ENCODE results near the gene DYNLL1. TPM values are rescaled to one million over a fixed set of nuclear protein-coding genes. Genes with fewer than 3 reads are reported as not detected.
"Not testable (repeated sequence)": the region's sequence is repeated elsewhere in the genome, so short reads cannot be mapped to it uniquely, and the experiment has no call there.

DYNLL1 gene
- total RNA-seq, 1 donor from 2014 or later, result 392 TPM

- TF ChIP-seq, protein P1, sequence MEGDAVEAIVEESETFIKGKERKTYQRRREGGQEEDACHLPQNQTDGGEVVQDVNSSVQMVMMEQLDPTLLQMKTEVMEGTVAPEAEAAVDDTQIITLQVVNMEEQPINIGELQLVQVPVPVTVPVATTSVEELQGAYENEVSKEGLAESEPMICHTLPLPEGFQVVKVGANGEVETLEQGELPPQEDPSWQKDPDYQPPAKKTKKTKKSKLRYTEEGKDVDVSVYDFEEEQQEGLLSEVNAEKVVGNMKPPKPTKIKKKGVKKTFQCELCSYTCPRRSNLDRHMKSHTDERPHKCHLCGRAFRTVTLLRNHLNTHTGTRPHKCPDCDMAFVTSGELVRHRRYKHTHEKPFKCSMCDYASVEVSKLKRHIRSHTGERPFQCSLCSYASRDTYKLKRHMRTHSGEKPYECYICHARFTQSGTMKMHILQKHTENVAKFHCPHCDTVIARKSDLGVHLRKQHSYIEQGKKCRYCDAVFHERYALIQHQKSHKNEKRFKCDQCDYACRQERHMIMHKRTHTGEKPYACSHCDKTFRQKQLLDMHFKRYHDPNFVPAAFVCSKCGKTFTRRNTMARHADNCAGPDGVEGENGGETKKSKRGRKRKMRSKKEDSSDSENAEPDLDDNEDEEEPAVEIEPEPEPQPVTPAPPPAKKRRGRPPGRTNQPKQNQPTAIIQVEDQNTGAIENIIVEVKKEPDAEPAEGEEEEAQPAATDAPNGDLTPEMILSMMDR (IDR thresholded peaks at IDR 0.05; ENCODE audit: unreplicated experiment), result no peak
- no peak for DNase-seq (ENCODE audit: low spot score)
- peaks cover 24% of the 10 kb centered on the region for H3K36me3 Mint-ChIP-seq (ENCODE audit: low read depth, unreplicated experiment)
- no peak overlapping the region for H3K4me3 Mint-ChIP-seq (ENCODE audit: unreplicated experiment)
- no peaks in the 10 kb centered on the region for H3K27me3 Mint-ChIP-seq (ENCODE audit: unreplicated experiment)
- no peak overlapping the region for H3K27ac Mint-ChIP-seq (ENCODE audit: unreplicated experiment)
- no peaks in the 10 kb centered on the region for H3K9me3 Mint-ChIP-seq (ENCODE audit: unreplicated experiment)
- no peaks in the 10 kb centered on the region for H3K4me1 Mint-ChIP-seq (ENCODE audit: unreplicated experiment)
These were observed 18.1 kb downstream of the DYNLL1 start for GRCh38 chr12:120514002-120514401.

DNA sequence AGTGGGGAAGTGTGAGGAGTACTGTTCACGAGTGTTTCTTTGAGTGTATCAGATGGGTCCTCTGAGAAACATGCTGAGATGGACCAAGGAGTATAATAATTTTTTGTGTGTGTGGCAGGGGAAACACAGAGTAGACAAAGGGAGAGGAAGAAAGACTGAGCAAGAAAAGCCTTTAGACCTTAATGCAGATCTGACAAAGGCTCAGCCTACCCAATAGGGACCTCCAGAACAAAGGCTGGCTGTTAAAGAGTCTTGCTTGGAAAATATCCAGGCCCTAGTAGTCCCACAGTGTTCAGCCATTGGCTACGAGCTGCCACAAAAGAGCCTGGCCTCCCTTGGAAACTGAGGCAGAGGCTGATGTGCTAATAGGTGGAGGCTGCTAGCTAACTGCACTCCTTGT lies 19.6 kb downstream of the DYNLL1 start:
- no peaks in the 10 kb centered on the region for H3K27me3 Mint-ChIP-seq (ENCODE audit: unreplicated experiment)
- H3K4me1 Mint-ChIP-seq (ENCODE audit: unreplicated experiment), result no peaks in the 10 kb centered on the region
- no peak for DNase-seq (ENCODE audit: low spot score)
- H3K9me3 Mint-ChIP-seq (ENCODE audit: unreplicated experiment), result no peaks in the 10 kb centered on the region
- peak overlapping the region; percentile 24 for H3K4me3 Mint-ChIP-seq (ENCODE audit: unreplicated experiment)
- TF ChIP-seq, protein P1 (IDR thresholded peaks at IDR 0.05; ENCODE audit: unreplicated experiment), result no peak
- peaks cover 15% of the 10 kb centered on the region for H3K36me3 Mint-ChIP-seq (ENCODE audit: low read depth, unreplicated experiment)
- no peak overlapping the region for H3K27ac Mint-ChIP-seq (ENCODE audit: unreplicated experiment)

DNA sequence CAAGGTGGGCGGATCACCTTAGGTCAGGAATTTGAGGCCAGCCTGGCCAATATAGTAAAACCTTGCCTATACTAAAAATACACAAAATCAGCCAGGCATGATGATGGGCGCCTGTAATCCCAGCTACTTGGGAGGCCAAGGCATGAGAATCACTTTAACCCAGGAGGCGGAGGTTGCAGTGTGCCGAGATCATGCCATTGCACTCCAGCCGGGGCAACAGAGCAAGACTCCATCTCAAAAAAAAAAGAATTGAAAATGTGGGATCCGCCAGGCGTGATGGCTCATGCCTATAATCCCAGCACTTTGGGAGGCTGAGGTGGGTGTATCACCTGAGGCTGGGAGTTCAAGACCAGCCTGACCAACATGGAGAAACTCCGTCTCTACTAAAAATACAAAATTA lies 23.4 kb downstream of the DYNLL1 start:
- H3K27ac Mint-ChIP-seq (ENCODE audit: unreplicated experiment); H3K4me3 Mint-ChIP-seq (ENCODE audit: unreplicated experiment); DNase-seq (ENCODE audit: low spot score); H3K4me1 Mint-ChIP-seq (ENCODE audit: unreplicated experiment); H3K27me3 Mint-ChIP-seq (ENCODE audit: unreplicated experiment); H3K9me3 Mint-ChIP-seq (ENCODE audit: unreplicated experiment): not testable (repeated sequence)
- H3K36me3 Mint-ChIP-seq (ENCODE audit: low read depth, unreplicated experiment), result peaks cover 10% of the 10 kb centered on the region

DNA sequence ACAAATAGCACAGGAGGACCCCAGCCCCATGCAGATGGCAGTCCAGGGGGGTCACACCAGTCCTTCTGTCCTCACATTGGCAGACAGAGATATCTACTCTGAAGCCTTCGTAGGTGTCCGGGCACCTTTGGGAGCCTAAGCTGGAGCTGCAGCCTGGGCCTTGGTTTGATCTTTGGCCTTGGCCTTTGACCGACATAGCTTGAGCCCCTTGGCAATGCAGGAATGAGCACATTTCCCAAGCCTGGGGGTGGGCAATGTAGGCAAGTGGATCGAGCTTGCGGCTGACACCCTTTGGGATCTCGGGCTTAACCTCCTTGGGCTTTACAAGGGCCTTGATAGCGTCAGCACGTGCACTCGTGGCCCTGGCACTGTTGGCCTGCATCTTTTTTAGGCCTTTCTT lies 26.7 kb downstream of the DYNLL1 start:
- TF ChIP-seq, protein P1 (IDR thresholded peaks at IDR 0.05; ENCODE audit: unreplicated experiment), result no peak
- H3K4me1 Mint-ChIP-seq (ENCODE audit: unreplicated experiment), result no peaks in the 10 kb centered on the region
- H3K27ac Mint-ChIP-seq (ENCODE audit: unreplicated experiment), result no peak overlapping the region
- no peak overlapping the region for H3K4me3 Mint-ChIP-seq (ENCODE audit: unreplicated experiment)
- H3K36me3 Mint-ChIP-seq (ENCODE audit: low read depth, unreplicated experiment), result no peaks in the 10 kb centered on the region
- no peak for DNase-seq (ENCODE audit: low spot score)
- H3K27me3 Mint-ChIP-seq (ENCODE audit: unreplicated experiment), result no peaks in the 10 kb centered on the region
- no peaks in the 10 kb centered on the region for H3K9me3 Mint-ChIP-seq (ENCODE audit: unreplicated experiment)

GRCh38 chr12:120528861-120529525 lies 33.1 kb downstream of the DYNLL1 start, which contains the start of gene COQ5:
COQ5 (minus strand) TSS chr12:120529158; CDS start chr12:120529141, 17 bp downstream.
- Mint-ChIP-seq H3K27ac (ENCODE audit: unreplicated experiment) (peak within 1 kb of the TSS; percentile 99), H3K4me1 (ENCODE audit: unreplicated experiment) (peaks cover 7% of the 10 kb centered on the region), H3K36me3 (ENCODE audit: low read depth, unreplicated experiment) (no peaks in the 10 kb centered on the region), H3K4me3 (ENCODE audit: unreplicated experiment) (peak within 1 kb of the TSS; percentile 100), H3K27me3 (ENCODE audit: unreplicated experiment) (peaks cover 4% of the 10 kb centered on the region), H3K9me3 (ENCODE audit: unreplicated experiment) (no peaks in the 10 kb centered on the region)
- TF ChIP-seq, protein P1 (IDR thresholded peaks at IDR 0.05; ENCODE audit: unreplicated experiment), result no peak
- peak; percentile 87 for DNase-seq (ENCODE audit: low spot score)

Data from endothelial cell (in vitro differentiated cells).